Calu3 (cell line): ENCODE results near the gene ENTPD5. TPM values are rescaled to one million over a fixed set of nuclear protein-coding genes. Genes with fewer than 3 reads are reported as not detected.

Experiments used
- BruUV-seq: library from RNA; stranded (reverse); fragments of 400-500 nt; replicated peaks from 2 replicates; lab custom pipeline; 2021; lab: Mats Ljungman, UMichigan
- CTCF ChIA-PET: fragments of 300-600 bp; sonication (Branson Sonifier 250); formaldehyde crosslinking; loops from one replicate; lab custom pipeline; 2022; ENCODE audit warnings: antibody characterized with exemption; lab: Charles Lee
- DNase-seq: peaks from one replicate; pipeline ENCODE4 v3.0.0; 2022
- H3K27ac Mint-ChIP-seq: one replicate; pipeline ENCODE4 v1.8.0; 2022; ENCODE audit warnings: mixed read lengths; ENCODE audit not compliant: unreplicated experiment
- H3K27me3 Mint-ChIP-seq: one replicate; pipeline ENCODE4 v1.8.0; 2022; ENCODE audit warnings: mixed read lengths; ENCODE audit not compliant: unreplicated experiment
- H3K36me3 Mint-ChIP-seq: one replicate; pipeline ENCODE4 v1.8.0; 2022; ENCODE audit warnings: mild to moderate bottlenecking, moderate library complexity, mixed read lengths; ENCODE audit not compliant: insufficient read depth, unreplicated experiment
- H3K4me1 Mint-ChIP-seq: one replicate; pipeline ENCODE4 v1.8.0; 2022; ENCODE audit warnings: mild to moderate bottlenecking, low read depth, mixed read lengths; ENCODE audit not compliant: unreplicated experiment
- H3K4me3 Mint-ChIP-seq: one replicate; pipeline ENCODE4 v1.8.0; 2022; ENCODE audit warnings: mild to moderate bottlenecking, low read depth, moderate library complexity, mixed read lengths; ENCODE audit not compliant: unreplicated experiment
- H3K9me3 Mint-ChIP-seq: one replicate; pipeline ENCODE4 v1.8.0; 2022; ENCODE audit warnings: low read depth, mixed read lengths; ENCODE audit not compliant: unreplicated experiment
- intact Hi-C: fragments of 100-400 bp; cut with micrococcal nuclease; formaldehyde crosslinking; loops from one replicate; pipeline ENCODE4 v1.10.0; 2022; ENCODE audit not compliant: unreplicated experiment
- total RNA-seq: library from RNA; stranded (reverse); gene quantifications from 2 replicates; pipeline ENCODE4 v1.2.3, GENCODE V29; 2022
- TF ChIP-seq, protein P1 (sequence below): fragments of 200-600 bp; IDR thresholded peaks from one replicate; pipeline ENCODE4 v1.8.0; 2022; ENCODE audit warnings: antibody characterized with exemption; ENCODE audit not compliant: unreplicated experiment

ENTPD5 gene
- total RNA-seq, 1 experiment from 2014 or later = 10.0 TPM

DNA sequence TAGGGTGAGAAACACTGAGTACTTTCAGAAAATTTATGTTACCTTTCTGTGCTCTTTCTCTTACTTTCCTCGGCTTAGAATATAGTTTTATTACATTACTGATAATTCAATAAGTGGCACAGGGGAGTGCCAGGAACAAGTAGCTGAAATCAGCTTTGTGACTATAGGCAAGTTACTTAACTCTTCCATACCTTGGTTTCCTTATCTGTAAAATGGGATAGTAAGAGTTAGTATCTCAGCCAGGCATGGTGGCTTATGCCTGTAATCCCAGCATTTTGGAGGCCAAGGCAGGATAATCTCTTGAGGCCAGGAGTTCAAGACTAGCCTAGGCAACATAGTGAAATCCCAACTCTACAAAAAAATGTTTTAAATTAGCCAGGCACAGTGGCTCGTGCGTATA, 15.5 kb upstream of the ENTPD5 start:
- CTCF ChIA-PET = no interaction called here
- H3K4me3 Mint-ChIP-seq = no peak overlapping the region
- no peak overlapping the region for H3K27ac Mint-ChIP-seq
- DNase-seq = no peak
- no peaks in the 10 kb centered on the region for H3K27me3 Mint-ChIP-seq
- no peaks in the 10 kb centered on the region for H3K36me3 Mint-ChIP-seq
- intact Hi-C loops = loop anchor here (10.0 kb wide), 1 partner anchor 150 kb away; the partner anchor contains the start of gene ZNF410
- BruUV-seq = no TSS peak
- TF ChIP-seq, protein P1, sequence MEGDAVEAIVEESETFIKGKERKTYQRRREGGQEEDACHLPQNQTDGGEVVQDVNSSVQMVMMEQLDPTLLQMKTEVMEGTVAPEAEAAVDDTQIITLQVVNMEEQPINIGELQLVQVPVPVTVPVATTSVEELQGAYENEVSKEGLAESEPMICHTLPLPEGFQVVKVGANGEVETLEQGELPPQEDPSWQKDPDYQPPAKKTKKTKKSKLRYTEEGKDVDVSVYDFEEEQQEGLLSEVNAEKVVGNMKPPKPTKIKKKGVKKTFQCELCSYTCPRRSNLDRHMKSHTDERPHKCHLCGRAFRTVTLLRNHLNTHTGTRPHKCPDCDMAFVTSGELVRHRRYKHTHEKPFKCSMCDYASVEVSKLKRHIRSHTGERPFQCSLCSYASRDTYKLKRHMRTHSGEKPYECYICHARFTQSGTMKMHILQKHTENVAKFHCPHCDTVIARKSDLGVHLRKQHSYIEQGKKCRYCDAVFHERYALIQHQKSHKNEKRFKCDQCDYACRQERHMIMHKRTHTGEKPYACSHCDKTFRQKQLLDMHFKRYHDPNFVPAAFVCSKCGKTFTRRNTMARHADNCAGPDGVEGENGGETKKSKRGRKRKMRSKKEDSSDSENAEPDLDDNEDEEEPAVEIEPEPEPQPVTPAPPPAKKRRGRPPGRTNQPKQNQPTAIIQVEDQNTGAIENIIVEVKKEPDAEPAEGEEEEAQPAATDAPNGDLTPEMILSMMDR = no peak
- H3K9me3 Mint-ChIP-seq = no peaks in the 10 kb centered on the region
- H3K4me1 Mint-ChIP-seq = no peaks in the 10 kb centered on the region

DNA sequence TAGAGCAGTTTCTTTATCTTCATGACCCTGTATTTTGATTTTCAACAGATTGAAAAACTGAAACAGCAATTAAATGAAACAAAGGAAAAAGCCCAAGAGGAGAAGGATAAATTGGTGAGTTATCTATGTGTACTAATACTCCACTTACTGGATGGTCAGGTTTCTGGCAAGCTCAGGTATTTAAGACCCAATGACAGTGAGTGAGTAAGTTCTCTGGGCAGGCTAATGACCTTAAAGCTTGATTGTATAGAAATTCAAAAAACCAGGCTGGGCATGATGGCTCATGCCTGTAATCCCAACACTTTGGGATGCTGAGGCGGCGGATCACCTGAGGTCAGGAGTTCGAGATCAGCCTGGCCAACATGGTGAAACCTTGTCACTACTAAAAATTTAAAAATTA, 10.0 kb upstream of the ENTPD5 start:
- no peaks in the 10 kb centered on the region for H3K36me3 Mint-ChIP-seq
- DNase-seq = no peak
- H3K4me1 Mint-ChIP-seq = no peaks in the 10 kb centered on the region
- TF ChIP-seq, protein P1 = no peak
- CTCF ChIA-PET = interaction anchor here (0.6 kb wide), 1 partner anchor 87 kb away, joined by 3 read pairs; no protein-coding TSS in a partner anchor
- no peak overlapping the region for H3K4me3 Mint-ChIP-seq
- no peak overlapping the region for H3K27ac Mint-ChIP-seq
- H3K27me3 Mint-ChIP-seq = no peaks in the 10 kb centered on the region
- H3K9me3 Mint-ChIP-seq = no peaks in the 10 kb centered on the region
- BruUV-seq = no TSS peak
- intact Hi-C loops = no loop called here

DNA sequence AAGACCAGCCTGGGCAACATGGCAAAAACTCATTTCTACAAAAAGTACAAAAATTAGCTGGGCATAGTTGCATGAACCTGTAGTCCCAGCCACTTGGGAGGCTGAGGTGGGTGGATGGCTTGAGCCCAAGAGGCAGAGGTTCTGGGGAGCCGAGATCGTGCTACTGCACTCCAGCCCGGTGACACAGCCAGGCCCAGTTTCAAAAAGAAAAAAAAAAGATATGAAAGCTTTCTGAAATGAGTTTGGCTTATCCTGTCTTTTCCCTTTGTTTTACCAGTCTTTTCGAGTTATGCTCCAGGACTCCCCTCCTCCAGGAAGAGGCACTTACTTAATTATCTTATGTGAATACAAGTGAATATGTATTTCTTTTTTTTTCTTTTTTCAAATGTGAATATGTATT, 3.3 kb upstream of the ENTPD5 start:
- CTCF ChIA-PET = no interaction called here
- Mint-ChIP-seq H3K27ac (no peak overlapping the region), H3K4me3 (no peak overlapping the region), H3K36me3 (peaks cover 19% of the 10 kb centered on the region), H3K9me3 (no peaks in the 10 kb centered on the region), H3K4me1 (no peaks in the 10 kb centered on the region), H3K27me3 (no peaks in the 10 kb centered on the region)
- TF ChIP-seq, protein P1 = no peak
- DNase-seq = no peak
- BruUV-seq = no TSS peak
- intact Hi-C loops = no loop called here

DNA sequence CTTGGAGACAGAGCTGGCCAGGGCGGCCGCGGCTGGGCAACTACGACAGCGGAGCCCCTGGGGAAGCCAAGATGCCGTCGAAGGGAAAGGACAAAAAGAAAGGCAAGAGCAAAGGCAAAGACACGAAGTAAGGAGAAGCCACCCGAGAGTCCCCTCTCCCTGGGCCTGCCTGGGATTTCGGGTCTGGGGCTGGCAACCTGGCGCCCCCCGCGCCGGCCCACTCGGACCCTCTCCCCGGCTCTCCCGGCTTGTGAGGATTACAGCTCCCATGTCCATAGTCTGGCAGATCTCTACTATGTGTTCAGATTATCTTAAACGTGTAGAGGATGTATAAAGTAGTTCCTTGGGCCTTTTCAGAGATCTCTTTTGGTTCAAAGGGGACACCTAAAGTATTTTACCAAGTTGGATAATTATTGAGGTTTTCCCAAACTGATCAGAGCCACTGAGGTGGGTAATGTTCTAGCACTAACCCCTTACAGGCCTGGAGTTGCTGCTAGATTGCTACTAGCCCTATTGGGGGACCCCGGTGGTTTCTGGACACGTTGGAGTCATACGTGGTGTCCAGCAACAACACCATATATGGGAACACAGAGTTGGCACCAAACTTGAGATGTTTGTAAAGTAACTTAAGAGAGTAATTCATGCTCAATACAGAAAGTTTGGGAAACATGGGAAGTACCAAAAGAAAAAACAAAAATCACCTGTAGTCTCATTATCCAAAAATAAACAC, 485 bp upstream of the ENTPD5 start:
- Mint-ChIP-seq H3K9me3 (no peaks in the 10 kb centered on the region), H3K4me1 (no peaks in the 10 kb centered on the region), H3K27ac (peak overlapping the region; percentile 73), H3K36me3 (peaks cover 19% of the 10 kb centered on the region), H3K4me3 (peak overlapping the region; percentile 67), H3K27me3 (no peaks in the 10 kb centered on the region)
- DNase-seq = no peak
- intact Hi-C loops = no loop called here
- CTCF ChIA-PET = interaction anchor here (0.6 kb wide), 1 partner anchor 67 kb away, joined by 7 read pairs; no protein-coding TSS in a partner anchor
- TSS peak; percentile 77 for BruUV-seq
- TF ChIP-seq, protein P1 = no peak
